ENCODE data around the gene EIF2B5.

The EIF2B5 gene

DNA sequence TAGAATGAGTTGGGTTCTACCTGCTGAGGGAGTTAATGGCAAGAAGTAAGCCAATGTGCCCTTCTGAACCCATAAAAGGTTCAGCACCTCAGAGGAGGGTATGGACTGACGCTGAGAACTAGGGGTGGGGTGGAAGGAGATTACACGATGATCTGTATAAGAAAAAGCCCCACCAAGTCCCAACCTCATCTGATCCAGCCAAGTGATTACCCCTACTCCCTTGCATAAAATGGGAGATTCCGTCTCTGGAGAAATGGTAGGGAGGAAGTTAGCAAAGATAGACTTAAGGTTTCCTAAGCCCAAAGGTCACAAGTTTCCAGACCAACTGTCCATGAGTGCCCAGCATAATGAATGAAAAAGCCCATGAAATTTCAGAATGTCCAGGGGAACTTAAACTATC lies 12.9 kb downstream of the EIF2B5 start:
- TF ChIP-seq POLR2AphosphoS5 (IDR thresholded peaks at IDR 0.05; ENCODE audit: low read depth, low read length), result no peak
- TF ChIP-seq TAF1 (IDR thresholded peaks at IDR 0.05; ENCODE audit: borderline replicate concordance, insufficient read depth, low read length), result no peak
- TF ChIP-seq SIN3A (IDR thresholded peaks at IDR 0.05; ENCODE audit: borderline replicate concordance, insufficient read depth, low read length), result no peak
- TF ChIP-seq, protein P1, sequence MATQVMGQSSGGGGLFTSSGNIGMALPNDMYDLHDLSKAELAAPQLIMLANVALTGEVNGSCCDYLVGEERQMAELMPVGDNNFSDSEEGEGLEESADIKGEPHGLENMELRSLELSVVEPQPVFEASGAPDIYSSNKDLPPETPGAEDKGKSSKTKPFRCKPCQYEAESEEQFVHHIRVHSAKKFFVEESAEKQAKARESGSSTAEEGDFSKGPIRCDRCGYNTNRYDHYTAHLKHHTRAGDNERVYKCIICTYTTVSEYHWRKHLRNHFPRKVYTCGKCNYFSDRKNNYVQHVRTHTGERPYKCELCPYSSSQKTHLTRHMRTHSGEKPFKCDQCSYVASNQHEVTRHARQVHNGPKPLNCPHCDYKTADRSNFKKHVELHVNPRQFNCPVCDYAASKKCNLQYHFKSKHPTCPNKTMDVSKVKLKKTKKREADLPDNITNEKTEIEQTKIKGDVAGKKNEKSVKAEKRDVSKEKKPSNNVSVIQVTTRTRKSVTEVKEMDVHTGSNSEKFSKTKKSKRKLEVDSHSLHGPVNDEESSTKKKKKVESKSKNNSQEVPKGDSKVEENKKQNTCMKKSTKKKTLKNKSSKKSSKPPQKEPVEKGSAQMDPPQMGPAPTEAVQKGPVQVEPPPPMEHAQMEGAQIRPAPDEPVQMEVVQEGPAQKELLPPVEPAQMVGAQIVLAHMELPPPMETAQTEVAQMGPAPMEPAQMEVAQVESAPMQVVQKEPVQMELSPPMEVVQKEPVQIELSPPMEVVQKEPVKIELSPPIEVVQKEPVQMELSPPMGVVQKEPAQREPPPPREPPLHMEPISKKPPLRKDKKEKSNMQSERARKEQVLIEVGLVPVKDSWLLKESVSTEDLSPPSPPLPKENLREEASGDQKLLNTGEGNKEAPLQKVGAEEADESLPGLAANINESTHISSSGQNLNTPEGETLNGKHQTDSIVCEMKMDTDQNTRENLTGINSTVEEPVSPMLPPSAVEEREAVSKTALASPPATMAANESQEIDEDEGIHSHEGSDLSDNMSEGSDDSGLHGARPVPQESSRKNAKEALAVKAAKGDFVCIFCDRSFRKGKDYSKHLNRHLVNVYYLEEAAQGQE (IDR thresholded peaks at IDR 0.05; ENCODE audit: insufficient read depth in 1 of 2, low read depth in 2 of 2, low read length in 2 of 2), result no peak

DNA sequence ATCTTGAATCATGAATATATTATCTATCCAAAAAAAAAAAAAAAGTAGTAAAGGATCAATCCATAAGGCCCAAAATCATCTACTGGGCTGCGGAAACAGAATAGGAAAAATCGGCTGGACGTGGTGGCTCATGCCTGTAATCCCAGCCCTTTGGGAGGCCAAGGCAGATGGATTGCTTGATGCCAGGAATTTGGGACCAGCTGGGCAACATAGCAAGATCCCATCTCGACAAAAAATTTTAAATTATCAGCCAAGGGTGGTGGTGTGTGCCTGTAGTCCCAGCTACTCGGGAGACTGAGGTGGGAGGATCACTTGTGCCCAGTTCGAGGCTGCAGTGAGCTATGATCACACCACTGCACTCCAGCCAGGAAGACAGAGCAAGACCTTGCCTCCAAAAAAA lies 14.0 kb downstream of the EIF2B5 start:
- no peak for TF ChIP-seq TAF1 (IDR thresholded peaks at IDR 0.05; ENCODE audit: borderline replicate concordance, insufficient read depth, low read length)
- no peak for TF ChIP-seq FOXP2 (optimal IDR thresholded peaks at IDR 0.05; ENCODE audit: borderline replicate concordance, extremely low read depth, extremely low read length, insufficient read depth)
- no peak for TF ChIP-seq POLR2AphosphoS5 (IDR thresholded peaks at IDR 0.05; ENCODE audit: low read depth, low read length)
- no peak for TF ChIP-seq SIN3A (IDR thresholded peaks at IDR 0.05; ENCODE audit: borderline replicate concordance, insufficient read depth, low read length)
- TF ChIP-seq, protein P1 (IDR thresholded peaks at IDR 0.05; ENCODE audit: insufficient read depth in 1 of 2, low read depth in 2 of 2, low read length in 2 of 2), result no peak

DNA sequence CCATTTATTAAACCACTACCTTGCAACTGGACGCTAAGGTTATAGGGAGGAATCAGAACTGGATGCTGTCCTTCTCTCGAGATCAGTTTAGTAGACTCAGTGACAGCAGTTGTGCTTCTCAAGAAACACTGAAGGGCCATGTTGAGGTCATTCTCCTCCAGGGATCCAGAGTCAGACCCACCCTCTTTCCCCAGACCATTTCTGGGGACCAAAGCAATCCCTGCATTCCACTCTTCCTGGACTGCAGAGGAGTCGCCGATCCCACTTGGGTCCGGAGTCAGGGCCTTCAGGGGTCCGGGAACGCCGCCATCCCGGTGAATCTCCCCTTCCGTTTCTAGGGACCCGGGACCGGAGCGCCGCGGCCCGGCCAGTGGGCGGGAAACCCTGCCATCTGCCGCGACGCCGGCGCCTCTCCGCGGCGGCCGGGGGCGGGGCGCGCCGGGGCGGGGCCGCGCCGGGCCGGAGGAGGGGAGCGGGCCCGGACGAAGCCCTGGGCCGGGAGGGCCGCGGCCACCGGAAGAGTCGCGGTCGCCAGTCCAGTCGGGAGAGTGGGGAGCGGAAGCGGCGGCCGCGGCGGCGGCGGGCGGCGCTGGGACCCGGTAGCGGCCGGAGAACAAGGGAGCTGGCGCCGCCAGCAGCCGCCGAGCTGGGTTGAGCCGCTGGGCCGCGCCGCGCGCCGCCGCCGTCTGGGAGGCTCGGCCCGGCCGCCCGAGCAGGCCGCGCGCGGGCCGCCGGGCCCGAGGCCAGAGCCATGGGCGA lies 19.9 kb downstream of the EIF2B5 start, which contains the start of gene DVL3:
Gene DVL3, plus strand, starts transcription at position 493 of the 759 bp plus-strand sequence. Its CDS starts 259 bp downstream, at position 752.
- TF ChIP-seq FOXP2 (optimal IDR thresholded peaks at IDR 0.05; ENCODE audit: borderline replicate concordance, extremely low read depth, extremely low read length, insufficient read depth) (peak; percentile 52), POLR2AphosphoS5 (IDR thresholded peaks at IDR 0.05; ENCODE audit: low read depth, low read length) (no peak)

DNA sequence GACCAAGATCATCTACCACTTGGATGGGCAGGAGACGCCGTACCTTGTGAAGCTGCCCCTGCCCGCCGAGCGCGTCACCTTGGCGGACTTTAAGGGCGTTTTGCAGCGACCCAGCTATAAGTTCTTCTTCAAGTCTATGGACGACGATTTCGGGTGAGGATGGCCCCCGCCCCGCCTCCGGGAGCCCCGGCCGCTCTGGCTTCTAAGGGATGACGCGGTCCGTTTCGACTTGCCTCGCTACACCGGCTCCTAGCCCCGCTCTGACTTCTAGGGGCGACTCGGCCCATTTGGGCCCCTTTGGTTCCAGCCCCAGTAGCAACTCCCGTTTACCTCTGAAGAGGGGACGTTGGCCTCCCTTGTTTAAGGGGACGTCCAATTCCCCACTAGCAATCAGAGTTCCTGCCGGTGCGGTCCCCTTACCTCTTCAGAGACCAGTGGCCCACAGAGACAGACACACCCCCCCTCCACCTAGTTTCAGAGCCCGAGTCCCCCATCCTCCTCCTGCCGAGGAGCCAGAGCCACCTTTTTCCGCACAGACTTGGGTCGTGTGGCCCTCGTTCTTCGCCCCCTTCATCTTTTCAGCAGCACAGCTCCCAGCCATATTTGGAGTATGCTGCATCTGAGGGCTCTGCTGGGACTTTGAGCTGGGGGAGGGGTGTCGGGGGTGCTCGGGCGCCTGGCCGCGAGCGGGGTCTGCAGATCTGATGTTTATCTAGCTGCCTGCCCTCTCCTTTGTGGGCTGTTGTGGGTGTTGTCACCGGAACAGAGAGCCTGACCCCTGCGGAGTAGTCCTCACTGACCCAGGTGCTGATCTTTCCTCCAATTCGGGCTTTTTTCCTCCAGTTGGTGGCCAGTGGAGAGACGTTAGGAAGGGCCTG lies 20.7 kb downstream of the EIF2B5 start:
- TF ChIP-seq TAF1 (IDR thresholded peaks at IDR 0.05; ENCODE audit: borderline replicate concordance, insufficient read depth, low read length), result no peak
- TF ChIP-seq, protein P1 (IDR thresholded peaks at IDR 0.05; ENCODE audit: insufficient read depth in 1 of 2, low read depth in 2 of 2, low read length in 2 of 2), result peak in 1 of 2 experiments; percentile 52; a peak in 1 of 4 replicates

DNA sequence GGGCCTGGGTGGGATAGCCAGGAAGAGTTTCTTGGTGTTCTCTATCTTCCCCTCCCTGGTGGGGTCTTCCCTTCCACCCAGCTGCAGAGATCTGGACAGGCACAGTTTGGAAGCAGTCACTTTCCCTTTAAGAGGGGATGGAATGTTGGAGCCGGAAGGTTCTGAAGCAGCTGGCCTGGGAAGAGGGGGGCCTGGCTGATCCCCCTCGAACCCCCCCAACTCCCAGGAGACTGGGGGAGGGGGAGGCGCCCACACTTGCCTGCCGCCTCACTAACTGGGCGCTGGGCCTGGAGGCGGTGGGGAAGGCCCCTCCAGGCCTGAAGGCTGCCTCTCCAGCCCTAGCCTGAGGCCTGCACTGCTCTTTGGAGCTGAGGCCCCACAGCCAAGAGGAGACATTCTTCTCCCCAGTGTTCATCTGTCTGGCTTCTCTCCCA lies 21.4 kb downstream of the EIF2B5 start:
- no peak for TF ChIP-seq FOXP2 (optimal IDR thresholded peaks at IDR 0.05; ENCODE audit: borderline replicate concordance, extremely low read depth, extremely low read length, insufficient read depth)
- no peak for TF ChIP-seq SIN3A (IDR thresholded peaks at IDR 0.05; ENCODE audit: borderline replicate concordance, insufficient read depth, low read length)
- TF ChIP-seq TAF1 (IDR thresholded peaks at IDR 0.05; ENCODE audit: borderline replicate concordance, insufficient read depth, low read length), result no peak
- no peak for TF ChIP-seq POLR2AphosphoS5 (IDR thresholded peaks at IDR 0.05; ENCODE audit: low read depth, low read length)

DNA sequence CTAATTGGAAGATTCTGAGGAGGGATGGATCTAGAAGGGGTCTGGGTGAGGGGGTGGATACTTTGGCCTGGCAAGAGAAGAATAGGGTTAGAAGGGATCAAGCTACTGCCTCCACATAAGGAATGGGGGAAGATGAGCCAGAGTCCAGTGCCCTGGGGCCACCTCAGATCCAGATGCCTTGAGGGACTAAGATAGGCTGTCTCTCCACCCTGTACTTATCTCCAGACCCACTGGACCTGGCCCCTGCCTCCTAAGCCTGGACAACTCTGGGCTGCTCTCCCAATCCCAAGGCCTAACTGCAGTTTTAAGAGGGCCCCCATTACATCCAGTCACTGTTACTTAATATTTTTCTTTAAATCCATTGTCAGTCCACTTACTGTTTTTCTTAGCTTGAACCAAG lies 22.0 kb downstream of the EIF2B5 start:
- TF ChIP-seq SIN3A (IDR thresholded peaks at IDR 0.05; ENCODE audit: borderline replicate concordance, insufficient read depth, low read length) (no peak), POLR2AphosphoS5 (IDR thresholded peaks at IDR 0.05; ENCODE audit: low read depth, low read length) (no peak), TAF1 (IDR thresholded peaks at IDR 0.05; ENCODE audit: borderline replicate concordance, insufficient read depth, low read length) (no peak), FOXP2 (optimal IDR thresholded peaks at IDR 0.05; ENCODE audit: borderline replicate concordance, extremely low read depth, extremely low read length, insufficient read depth) (no peak)
- TF ChIP-seq, protein P1 (IDR thresholded peaks at IDR 0.05; ENCODE audit: insufficient read depth in 1 of 2, low read depth in 2 of 2, low read length in 2 of 2), result no peak

Measured in PFSK-1 (cell line).